Effector CD8-positive, alpha-beta T cell (primary cell): ENCODE data around the gene GPC2.
A peak's percentile ranks its signal among the peaks of the same experiment; 100 is the strongest.
"Not testable (repeated sequence)": the region's sequence is repeated elsewhere in the genome, so short reads cannot be mapped to it uniquely, and the experiment has no call there.

Experiments used
- DNase-seq: peaks from one replicate; lab custom pipeline; 2025; lab: John Stamatoyannopoulos, UW

Gene GPC2

GRCh38 chr7:100152937-100153666 lies 24.1 kb downstream of the GPC2 start:
- DNase-seq = no peak

DNA sequence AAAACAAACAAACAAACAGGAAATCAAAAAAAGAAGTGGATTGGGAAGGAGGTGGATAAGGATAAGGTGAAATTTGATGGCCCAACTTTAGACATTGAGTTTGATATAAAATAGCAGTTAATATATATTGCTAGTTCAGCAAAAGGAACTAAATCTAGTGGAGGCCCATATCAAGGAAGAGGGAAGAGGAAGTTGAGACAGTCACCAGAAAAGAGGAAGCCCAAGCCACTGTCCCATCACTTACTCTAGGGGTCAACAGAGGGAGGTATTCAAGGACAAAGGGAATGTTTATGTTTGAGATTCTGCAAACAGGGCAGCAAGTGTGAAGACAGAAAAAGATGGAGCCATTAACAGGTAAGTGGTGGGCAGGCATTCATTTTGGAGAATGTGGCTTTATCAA lies 24.8 kb downstream of the GPC2 start:
- no peak for DNase-seq

DNA sequence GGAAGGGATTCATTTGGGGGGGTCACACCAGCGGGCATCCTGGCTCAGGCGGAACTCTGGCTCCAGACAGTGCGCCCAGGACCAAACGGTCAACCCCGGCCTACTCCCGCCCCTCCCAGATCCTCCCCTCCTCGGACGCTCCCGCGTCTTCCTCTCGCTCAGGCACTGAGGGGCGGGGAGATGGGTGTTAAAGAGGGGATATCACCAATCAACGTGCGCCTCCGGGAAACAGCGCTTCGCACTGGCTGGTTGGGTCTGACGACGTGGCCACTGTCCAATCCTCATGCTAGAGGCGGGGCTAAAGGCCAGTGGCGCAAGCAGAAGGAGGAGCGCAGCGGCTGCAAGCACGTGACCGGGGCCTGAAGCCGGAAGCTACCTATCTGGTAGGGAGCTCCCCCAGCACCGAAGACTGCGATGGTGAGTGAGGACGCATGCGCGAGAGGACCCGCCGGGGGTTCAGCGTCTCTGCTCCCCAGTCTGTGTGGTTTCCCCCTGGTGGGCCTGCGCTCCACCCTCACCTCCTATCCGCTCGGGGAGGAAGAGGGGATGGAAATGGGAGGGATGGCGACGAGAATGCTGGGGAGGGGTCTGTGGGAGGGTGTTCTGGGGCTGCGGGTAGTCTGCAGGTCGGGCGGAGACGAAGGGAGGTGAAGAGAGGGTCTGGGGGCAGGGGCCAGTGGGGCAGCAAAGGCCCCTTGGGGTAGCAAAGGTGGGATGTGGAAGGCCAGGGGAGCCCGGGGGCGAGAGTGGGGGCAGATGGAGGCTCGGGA lies 28.4 kb downstream of the GPC2 start, which contains the start of gene LAMTOR4:
Gene LAMTOR4 (plus strand): TSS at position 360 of the 770 bp plus-strand sequence. CDS start 55 bp downstream, at position 415.
- peak; percentile 96 for DNase-seq

DNA sequence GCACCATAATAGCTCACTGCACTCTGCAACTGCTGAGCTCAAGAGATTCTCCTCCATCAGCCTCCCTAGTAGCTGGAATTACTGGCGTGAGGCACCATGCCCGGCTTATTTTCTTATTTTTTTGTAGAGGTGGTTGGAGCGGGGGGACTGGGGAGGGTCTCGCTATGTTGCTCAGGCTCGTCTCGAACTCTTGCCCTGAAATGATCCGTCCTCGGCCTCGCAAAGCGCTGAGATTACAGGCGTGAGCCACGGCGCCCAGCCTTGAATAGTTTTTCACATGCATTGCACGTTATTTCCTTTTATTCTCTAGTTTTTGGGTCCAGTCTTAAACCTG lies 29.0 kb downstream of the GPC2 start:
- DNase-seq = no peak

- DNase-seq = no peak
Observed at GRCh38 chr7:100147278-100147677, 29.9 kb downstream of the GPC2 start.

GRCh38 chr7:100146350-100146749 lies 30.8 kb downstream of the GPC2 start:
- not testable (repeated sequence) for DNase-seq

GRCh38 chr7:100142461-100142860 lies 34.7 kb downstream of the GPC2 start:
- DNase-seq = no peak

DNA sequence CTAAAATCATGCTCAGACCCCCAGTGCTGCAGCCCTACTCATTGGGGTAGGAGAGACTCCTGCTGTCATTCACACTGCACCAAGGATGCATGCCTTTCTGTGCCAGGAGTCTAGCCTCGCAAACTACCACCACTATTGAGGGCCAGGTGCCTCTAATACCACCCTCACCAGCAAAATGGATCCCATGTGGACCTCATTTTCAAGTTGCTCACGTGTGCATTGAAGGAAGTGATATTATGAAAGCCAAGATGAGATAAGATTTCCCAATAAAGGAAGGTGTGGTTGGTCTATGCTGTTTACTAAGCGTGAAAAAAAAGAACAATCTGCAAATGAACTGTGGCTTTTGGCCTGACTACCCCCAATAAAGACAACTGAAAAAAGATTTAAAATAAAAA lies 35.6 kb downstream of the GPC2 start:
- DNase-seq = no peak

- no peak for DNase-seq
Observed at GRCh38 chr7:100137851-100138760, 39.1 kb downstream of the GPC2 start.

GRCh38 chr7:100132697-100133151 lies 44.5 kb downstream of the GPC2 start:
- peak; percentile 46 for DNase-seq

GRCh38 chr7:100132126-100132525 lies 45.1 kb downstream of the GPC2 start:
- no peak for DNase-seq

- peak; percentile 76 for DNase-seq
Observed at GRCh38 chr7:100130608-100131453, 46.4 kb downstream of the GPC2 start.

DNA sequence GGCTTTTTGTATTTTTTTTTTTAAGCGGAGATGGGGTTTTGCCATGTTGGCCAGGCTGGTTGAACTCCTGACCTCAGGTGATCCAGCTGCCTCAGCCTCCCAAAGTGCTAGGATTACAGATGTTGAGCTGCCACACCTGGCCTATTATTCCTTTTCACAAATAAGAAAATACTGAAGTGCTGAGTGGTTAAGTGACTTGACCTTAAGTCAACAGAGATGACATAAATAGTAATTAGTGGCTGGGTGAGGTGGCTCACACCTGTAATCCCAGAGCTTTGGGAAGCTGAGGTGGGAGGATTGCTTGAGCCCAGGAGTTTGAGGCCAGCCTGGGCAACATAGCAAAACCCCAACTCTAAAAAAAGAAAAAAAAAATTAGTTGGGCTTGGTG lies 47.0 kb downstream of the GPC2 start:
- not testable (repeated sequence) for DNase-seq

- no peak for DNase-seq
Observed at GRCh38 chr7:100128637-100128963, 48.6 kb downstream of the GPC2 start.

- DNase-seq = no peak
Observed at GRCh38 chr7:100127866-100128636, 49.1 kb downstream of the GPC2 start.

GRCh38 chr7:100126931-100127865 lies 50.0 kb downstream of the GPC2 start, which contains the start of gene MBLAC1:
Gene MBLAC1, plus strand, starts transcription at chr7:100126967. Its CDS starts 429 bp downstream, at chr7:100127396.
- peak; percentile 87 for DNase-seq

GRCh38 chr7:100126239-100126930 lies 50.8 kb downstream of the GPC2 start:
- no peak for DNase-seq

DNA sequence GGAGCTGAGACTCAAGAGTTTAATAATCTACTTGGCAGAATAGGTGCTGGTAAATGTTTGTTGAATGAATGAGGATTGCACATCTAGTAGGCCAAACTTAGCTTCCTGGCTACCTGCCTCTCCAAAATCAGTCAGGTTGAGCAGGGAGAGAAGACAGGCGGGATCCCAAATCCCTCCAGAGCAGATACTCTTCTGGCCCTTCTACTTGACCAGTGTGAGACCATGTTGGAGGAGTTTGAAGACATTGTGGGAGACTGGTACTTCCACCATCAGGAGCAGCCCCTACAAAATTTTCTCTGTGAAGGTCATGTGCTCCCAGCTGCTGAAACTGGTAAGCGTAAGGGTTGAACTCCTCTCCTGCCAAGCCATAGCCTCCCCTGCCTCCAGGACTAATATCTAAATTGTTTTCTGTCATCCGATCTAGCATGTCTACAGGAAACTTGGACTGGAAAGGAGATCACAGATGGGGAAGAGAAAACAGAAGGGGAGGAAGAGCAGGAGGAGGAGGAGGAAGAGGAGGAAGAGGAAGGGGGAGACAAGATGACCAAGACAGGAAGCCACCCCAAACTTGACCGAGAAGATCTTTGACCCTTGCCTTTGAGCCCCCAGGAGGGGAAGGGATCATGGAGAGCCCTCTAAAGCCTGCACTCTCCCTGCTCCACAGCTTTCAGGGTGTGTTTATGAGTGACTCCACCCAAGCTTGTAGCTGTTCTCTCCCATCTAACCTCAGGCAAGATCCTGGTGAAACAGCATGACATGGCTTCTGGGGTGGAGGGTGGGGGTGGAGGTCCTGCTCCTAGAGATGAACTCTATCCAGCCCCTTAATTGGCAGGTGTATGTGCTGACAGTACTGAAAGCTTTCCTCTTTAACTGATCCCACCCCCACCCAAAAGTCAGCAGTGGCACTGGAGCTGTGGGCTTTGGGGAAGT lies 52.6 kb downstream of the GPC2 start:
- DNase-seq = no peak
